GDM1 (cell line): ENCODE data around the gene ATP6V1B1.

Experiments used
- DNase-seq: peaks from one replicate; lab custom pipeline; 2025; lab: John Stamatoyannopoulos, UW

ATP6V1B1 gene

DNA sequence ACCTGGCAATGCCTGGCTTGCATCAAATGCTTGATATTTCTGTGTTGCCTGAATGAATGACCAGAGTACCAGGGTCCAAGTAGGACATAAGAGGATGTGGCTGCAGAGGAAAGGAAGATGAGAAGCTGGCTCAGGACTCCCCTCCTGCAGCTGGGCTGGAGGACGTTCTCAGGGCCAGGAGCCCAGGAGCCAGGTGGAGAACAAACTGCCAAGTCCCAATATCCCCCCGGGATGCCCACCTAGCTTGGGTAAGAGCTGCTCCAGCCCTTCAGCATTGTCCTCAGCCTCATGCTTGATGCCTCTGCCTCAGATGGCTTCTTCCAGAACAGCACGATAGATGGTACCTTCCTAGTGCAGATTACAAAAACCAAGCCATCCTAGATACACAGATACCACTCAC lies 8.6 kb upstream of the ATP6V1B1 start:
- DNase-seq, result no peak

DNA sequence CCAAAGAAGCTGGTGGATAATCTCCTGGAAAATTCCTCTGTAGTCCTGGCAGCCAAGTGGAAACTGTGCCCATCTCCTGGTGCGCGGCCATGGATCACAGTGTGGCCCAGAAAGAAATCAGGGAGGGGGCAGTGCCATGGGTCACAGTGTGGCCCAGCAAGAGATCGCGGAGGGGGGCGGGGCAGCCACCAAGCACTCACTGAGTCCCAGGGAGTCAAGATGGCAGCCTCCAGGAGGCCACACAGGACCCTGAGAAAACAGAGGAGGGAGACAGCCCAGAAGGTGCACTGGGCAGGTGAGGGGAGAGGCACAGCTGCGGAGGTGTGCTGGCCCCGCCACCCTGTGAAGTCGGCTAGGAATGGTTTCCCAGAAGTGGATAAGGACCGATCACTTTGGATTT lies 8.1 kb upstream of the ATP6V1B1 start:
- DNase-seq, result no peak

DNA sequence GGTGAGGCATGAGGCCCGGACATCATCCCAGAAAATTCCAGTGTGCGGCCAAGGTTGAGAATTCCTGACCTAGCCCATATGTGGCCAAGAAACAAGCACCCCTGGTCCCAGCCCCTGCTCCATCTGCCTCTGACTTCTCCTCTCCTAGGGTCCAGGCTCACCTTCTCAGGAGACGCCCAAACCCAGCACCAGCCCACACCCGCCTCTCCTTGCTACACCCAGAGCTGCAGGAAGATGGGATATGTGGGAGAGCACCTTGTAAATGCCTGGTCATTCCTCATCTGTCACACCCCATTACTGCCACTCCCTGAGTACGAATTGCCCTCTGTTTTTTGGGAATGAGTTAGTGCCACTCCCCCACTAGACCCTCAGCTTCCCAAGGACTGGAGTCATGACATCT lies 7.3 kb upstream of the ATP6V1B1 start:
- no peak for DNase-seq

DNA sequence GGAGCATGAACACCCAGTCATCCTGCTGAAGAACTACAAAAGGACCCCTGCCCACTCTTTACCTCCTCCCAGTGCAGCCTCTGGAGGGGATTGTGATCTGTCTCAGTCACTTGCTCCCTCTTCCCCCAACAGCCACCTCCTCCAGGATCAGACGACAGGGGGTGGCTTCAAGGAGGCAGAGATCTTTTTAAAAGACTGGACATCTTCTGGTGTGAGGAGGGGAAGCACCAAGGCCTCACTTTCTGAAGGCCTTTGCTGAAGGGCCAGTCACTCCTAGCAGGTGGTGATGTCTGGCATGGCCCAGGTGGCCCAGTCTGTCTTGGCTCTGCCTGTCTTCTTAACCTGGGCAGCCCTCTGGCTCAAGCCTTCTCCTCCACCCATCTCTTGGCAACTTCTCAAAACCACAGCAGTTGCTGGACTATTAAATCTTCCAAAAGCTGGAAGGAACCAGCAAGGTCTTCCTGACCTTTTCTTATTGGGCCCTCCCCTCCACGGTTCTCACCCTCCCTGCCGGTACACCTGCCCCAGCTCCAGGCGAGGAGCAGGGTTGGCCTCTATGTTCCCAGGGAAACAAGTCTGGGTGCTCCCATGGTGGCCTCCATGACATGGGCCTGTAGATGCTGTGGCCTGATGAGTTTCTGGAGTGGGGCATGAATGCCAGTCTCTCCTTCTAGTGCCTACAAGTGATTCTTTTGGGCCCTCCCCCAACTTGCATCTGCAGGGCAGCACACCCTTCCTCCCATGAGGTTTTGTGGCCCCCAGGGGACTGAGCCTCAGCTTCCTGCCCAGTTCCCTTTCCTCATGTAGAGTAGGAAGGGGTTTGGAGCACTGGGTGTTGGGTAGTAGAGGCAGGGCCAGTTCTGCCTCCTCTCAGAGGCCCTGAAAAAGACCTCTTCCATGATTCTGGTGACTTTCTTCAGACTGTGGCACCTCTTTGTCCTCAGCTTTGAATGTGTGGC lies 5.0 kb upstream of the ATP6V1B1 start:
- DNase-seq, result no peak

DNA sequence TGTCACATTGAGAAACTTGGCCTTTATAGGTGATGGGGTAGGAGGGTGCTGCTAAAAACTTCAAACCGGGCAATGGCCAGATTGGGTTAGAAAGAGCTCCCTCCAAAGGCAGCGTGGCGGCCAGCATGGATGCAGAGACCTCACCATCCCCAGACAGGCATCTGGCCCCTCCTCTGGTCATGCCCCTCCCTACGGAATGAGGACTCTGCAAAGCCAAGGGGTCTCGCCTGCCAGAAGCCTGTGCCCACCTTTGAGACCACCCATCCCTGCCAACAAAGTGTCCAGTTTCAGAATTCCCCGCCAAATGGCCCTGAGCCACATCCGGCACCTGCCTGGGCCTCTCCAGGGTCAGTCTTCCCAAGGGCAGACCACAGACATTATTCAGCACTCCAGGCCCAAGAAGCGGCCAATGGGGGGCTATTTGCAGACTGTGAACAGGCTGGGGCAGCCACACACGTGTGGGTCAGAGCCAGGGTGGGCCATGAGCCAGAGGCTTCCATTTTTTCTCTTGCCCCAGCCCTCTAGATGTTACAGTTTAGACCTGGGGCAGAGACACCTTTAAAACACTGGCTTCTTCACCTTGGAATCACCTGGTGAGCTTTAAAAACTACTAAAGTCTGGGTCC lies 4.2 kb upstream of the ATP6V1B1 start:
- DNase-seq, result no peak

DNA sequence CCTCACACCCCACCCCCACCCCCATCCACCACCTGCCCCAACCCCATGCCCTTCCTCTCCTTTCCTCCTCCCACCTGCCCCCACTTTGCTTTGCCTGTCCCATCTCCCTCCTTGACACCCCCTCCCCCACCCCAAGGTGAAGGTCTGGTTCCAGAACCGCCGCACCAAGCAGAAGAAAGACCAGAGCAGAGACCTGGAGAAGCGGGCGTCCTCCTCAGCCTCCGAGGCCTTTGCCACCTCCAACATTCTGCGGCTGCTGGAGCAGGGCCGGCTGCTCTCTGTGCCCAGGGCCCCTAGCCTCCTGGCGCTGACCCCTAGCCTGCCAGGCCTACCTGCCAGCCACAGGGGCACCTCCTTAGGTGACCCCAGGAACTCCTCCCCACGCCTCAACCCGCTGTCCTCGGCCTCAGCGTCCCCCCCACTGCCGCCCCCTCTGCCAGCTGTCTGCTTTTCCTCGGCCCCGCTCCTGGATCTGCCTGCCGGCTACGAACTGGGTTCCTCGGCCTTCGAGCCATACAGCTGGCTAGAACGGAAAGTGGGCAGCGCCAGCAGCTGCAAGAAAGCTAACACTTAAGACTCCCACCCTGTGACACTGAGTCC lies 3.0 kb upstream of the ATP6V1B1 start:
- DNase-seq, result no peak

DNA sequence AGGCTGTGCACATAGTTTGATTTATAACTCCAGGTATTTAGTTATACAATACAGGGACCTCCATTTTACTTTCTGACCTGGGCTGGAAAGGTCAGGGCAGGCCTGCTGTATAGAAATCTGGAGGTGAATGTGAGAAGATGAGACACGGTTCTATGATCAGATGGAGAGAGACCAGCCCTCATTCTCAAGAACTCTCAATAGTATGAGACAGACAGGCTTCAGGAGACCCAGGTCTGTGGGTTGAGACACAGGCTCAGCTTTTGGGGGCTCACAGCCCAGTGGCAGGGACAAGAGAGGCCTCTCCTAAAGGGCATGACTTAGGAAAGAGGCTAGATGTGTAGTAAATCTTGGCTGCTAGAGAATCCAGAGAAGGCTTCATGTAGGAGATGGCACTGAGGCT lies 719 bp upstream of the ATP6V1B1 start:
- DNase-seq, result no peak

DNA sequence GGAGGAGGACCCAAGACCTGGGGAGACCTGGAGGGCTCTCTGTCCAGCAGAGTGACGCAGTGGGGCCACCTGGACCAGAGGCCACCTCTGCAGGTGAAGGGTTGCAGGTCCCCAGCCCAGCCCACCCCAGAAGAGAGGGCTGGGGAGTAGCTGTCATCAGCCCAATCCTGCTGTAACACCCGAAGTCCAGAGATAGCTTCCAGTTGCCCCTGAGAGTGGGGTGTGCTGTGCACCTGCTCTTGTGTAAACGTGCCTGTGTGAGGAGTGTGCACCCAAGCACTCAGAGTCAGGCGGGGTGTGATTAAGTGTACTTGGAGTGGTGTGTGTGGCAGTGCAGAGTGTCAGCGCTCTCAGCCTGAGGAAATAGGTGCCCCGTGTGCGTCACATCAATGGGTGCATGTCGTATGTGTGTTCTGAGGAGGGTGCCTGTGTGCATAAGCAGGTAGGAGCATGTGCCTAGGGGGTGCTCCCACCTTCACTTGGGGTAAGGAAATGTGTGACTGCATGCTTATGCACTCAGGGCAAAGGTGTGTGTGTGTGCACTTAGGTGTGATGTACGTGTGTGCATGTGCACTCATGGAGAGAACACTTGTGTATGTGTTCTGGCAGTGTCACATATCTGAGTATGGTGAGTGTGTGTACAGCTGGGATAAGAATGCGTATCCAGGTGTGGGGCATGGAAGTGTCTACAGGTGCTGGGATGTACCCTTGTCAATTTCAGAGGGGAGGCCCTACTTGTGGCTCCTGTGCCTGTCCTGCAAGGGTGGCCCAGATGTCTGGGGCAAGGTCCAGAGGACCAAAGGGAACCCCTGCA lies 672 bp downstream of the ATP6V1B1 start:
- DNase-seq, result no peak

DNA sequence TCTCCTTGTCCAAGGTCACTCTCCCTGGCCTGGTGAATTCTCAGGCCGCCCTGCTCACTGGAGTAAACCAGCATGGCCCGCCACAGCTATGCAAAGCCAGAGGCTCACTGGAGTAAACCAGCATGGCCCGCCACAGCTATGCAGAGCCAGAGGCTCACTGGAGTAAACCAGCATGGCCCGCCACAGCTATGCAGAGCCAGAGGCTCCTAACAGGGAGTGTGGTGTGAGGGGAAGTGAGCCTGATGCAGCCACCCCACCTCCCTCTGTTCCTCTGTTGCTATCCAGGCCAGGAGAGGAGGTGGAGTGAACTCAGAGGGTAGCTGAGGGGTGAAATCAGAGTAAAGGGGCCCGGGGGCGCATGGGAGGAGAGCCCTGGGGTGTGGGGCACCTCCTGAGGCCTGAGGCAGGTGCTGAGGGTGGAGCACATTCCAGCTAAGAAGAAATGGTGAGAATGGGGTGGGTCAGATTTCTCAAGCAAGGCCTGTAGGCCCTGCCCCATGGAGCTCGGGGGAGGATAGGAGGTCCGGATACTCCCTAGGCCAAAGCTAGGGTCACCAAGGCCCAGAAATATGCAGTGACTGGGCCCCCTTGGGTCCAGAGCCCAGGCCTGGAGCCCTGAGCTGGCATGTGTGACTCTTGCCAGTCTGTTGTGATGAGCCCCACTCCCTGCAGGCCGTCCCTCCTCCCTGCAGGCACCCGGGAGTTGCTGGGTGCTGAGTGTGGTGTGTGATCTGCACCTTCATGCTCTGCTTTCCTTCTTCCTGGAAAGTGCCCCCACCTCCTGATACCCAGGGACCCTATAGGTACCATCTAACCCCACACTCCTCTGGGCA lies 1.5 kb downstream of the ATP6V1B1 start:
- DNase-seq, result no peak

DNA sequence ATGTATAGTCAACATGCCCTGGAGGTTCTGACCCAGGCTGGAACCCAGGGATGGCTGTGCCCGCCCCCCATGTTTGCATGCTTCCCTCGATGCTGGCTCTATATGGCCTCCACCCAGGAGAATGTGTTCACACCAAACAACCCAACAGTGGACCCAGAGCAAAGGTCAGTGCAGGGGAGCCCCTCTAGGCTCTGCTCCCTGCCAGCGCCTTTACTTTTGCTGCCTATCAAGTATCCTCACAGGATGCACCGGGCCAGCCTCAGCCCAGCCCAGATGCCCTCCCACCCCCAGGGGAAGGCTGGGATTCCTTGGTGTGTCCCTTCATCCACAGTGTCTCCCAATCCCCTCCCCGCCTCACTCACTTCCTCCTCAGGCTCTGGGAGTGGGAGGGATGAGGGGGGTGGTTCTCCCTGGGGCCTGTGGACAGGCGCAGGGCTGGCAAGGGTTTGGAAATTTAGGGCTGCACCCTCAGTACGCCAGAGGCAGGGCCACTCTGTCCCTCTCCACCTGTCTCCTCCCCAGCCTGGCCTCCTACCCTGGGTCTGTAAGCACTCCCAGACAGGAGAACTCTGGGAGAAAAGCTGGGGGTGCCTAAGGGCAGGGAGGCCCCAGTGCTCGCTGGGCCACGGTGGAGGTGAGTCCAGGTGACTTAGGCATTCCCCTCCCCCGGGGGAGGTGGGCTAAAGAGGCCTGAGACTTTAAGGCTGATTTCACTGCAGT lies 2.3 kb downstream of the ATP6V1B1 start:
- no peak for DNase-seq

DNA sequence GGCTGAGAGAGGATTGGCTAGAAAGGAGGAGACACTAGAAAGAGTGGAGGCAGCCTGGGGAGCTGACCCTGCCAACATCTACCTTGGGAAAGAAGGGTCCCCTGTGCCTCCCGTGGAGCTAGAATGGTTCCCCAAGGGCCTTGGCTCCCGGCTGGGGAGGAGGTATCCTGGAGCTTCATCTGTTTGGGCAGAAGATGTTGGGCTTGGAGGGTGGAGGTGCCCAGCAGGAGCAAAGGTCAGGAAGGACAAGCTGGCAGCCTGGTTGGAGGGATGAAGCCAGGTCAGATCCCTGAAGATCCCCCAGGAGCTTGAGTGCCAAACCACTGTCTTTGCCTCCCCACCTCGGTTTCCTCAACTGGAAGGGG lies 2.9 kb downstream of the ATP6V1B1 start:
- no peak for DNase-seq

DNA sequence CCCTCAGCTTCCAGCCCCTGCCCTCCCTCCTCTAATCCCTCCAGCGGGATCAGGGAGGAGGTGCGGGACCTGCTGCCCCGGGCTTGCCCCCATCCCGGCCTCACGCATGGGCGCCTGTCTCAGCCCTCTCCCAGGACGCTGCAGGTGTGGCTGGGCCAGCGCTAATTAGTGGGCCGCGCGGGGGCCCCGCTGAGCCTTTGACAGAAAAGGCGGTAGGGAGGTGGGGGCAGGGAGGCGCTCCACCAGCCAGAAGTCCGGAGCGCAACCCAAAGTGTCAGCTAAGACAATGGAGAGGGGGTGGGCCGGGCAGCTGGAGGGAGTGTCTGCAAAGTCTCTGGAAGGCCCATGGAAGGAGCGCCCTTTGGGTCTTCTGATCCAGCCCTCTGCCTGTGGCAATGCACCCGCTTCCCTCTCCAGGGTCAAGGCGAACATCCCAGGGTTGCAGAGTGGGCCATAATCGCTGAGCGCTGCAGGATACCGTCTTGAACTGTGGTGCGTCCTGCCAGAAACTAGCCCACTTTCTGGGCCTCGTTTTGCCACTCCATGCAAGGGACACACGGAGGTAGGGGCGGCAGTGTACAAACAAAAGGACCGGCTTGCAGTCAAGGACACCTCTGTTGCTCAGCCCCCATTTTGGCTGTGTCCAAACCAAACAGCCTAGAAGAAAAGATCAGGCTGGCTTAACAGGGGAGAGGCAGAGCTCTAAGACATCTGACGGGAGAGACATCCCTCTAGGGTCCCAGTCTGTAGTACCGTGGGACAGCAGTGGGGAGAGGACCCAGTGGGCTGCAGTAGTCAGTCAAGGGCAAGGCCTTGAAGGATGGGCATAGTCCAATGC lies 3.5 kb downstream of the ATP6V1B1 start:
- no peak for DNase-seq

DNA sequence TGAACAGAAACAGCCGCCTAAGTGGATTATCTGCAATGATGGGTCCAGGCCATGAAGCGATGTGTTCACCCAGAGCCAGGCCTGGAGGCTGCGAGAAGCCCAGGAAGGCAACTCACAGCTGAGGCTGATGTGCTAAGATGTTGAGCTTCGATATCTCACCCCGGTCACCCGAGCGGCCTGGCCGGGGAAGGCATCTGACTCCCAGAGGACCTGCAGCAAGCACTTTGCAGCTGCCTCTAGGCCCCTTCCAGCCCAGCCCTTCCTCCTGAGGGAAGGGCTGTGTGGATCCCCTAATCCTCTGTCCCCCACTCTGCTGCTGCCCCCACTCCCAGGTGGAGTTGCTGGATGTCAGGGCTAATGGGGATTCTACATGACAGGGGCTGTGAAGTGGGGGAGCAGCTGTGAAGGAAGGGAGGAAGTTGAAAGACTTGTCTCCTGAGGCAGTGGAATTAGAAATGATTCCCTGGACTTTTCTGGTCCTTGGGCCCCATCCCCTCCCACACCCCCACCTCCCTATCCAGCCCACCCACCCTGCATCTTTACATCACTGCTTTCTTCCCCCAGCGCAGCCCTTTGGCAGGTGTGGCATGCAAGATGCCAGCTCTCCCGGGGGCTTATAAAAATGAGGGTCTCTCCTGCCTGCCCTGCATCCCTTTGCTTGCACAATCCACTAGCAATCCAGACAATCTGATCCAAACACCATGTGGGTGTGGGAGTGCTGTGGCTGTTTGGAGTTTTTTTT lies 4.3 kb downstream of the ATP6V1B1 start:
- no peak for DNase-seq

DNA sequence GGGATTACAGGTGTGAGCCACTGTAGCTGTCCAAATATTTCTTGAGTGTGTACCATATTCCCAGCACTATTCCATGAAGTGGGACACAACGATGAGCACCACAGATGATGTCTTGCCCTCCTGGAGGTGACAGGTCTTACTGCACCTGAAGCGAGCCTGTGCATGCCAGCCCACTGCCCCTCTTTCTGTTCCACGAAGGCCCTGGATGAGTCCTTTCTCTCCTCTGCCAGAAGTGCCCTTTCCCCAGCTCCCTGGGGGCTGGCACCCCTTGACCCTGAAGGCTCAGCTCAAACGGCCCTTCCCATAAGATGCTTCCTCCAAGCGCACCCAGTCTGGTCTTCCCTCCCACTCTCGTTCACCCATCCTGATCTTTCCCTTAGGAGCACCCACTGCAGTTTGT lies 5.5 kb downstream of the ATP6V1B1 start:
- no peak for DNase-seq

DNA sequence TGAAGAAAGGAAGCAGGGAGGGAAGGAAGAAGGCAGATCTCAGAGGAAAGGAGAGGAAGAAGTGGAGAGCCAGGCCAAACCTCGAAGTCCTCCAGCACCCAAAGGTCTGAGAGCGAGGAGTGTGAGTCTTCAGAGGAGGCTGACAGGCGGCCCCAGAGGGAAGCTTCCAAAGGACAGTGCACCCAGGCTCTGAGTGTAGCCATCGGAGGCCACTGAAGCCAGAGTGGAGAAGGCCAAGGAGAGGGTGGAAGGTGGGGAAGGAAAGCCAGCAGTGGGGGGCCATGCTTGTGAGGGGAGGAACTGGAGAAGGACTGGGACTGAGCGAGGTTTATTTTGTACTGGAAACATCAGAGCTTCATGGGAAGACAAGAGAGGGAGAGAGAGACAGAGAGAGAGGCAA lies 6.0 kb downstream of the ATP6V1B1 start:
- no peak for DNase-seq

DNA sequence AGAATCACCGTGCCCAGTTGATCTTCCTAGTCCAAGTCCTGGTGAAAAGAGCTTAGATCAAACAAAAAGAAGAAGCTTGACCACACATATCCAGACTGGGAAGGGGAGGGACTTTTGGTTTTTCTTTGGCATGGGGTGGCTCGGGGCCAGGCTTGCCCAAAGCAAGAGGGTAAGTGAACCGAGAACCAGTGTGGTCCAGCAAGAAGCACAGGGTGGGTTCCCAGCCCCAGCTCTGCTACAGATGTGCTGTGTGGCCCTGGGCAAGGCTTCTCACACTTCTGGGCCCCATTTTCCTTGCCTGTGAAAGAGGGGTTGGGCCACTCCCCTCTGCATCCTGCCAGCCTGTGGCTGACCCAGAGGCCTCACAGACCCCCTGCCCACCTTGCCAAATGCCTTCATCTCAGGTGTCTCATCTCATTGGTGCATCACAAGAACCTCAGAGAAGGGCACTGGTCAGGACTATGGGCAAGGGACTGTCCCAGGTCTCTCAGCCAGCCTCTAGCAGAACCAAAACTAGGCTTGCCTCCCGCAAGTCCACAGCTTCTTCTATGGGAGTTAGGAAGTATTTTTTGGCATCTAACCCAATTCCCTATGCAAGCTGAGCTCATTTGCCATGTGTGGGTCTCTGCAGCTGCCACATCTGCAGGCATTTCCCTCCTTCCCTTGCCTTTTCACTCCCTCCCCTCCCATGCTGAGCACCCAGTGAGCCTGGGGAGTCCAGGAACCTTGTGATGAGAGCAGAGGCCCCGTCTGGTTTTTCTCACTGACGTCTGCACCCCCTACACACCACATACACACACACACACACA lies 6.9 kb downstream of the ATP6V1B1 start:
- no peak for DNase-seq

DNA sequence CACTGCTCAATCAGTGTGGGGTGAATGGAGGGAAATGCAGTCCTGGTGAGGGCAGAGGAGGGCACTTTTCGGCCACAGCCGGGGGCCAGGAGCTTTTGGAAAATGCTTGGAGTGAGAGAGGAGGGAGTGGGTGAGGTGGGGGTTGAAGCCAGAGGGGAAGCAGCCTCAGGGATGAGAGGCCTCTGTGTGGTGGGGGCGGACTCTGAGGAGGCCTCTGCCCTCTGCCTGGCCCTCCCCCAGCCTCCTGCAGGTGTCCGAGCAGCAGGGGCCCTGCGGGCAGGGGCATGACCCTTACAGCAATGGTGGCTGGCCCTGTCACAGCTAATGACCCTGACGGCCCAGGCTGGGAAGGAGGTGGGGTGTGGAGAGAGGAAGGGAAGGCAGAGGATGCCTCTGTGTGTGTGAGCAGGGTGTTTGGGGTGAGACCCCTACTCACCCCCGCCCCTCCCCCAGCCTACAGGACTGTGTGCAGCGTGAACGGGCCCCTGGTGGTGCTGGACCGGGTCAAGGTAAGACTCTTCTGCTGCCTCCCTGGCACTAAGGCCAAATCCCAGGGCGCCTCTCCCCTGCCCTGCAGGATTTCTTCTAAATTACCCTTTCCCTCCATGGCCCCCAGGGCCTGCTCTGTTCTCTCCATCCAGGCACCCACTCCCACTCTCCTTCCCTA lies 7.6 kb downstream of the ATP6V1B1 start:
- no peak for DNase-seq
